Progenitor cell of endocrine pancreas (in vitro differentiated cells): ENCODE data around the gene MYL3. TPM values are rescaled to one million over a fixed set of nuclear protein-coding genes. Genes with fewer than 3 reads are reported as not detected.

Experiments used
- DNase-seq: peaks from one replicate; pipeline ENCODE4 v3.0.0; 2021; ENCODE audit warnings: low spot score; ENCODE audit not compliant: unreplicated experiment
- H3K27ac Mint-ChIP-seq: 2 replicates; pipeline ENCODE4 v1.8.0; 2021; ENCODE audit warnings: mild to moderate bottlenecking, moderate library complexity, mixed read lengths
- H3K27me3 Mint-ChIP-seq: 2 replicates; pipeline ENCODE4 v1.8.0; 2021; ENCODE audit warnings: mixed read lengths
- H3K36me3 Mint-ChIP-seq: 2 replicates; pipeline ENCODE4 v1.8.0; 2022; ENCODE audit warnings: mixed read lengths; ENCODE audit not compliant: insufficient read depth
- H3K4me1 Mint-ChIP-seq: 2 replicates; pipeline ENCODE4 v1.8.0; 2021; ENCODE audit warnings: low read depth, mixed read lengths
- H3K4me3 Mint-ChIP-seq: 2 replicates; pipeline ENCODE4 v1.8.0; 2021; ENCODE audit warnings: low read depth, mild to moderate bottlenecking, moderate library complexity, mixed read lengths
- H3K9me3 Mint-ChIP-seq: 2 replicates; pipeline ENCODE4 v1.8.0; 2021; ENCODE audit warnings: low read depth, mixed read lengths
- CTCF ChIP-seq: fragments of 200-600 bp; sonication (generic); IDR thresholded peaks from one replicate; pipeline ENCODE4 v1.5.0; 2021; ENCODE audit warnings: antibody characterized with exemption, mild to moderate bottlenecking; ENCODE audit not compliant: unreplicated experiment
- total RNA-seq: library from RNA; stranded (reverse); gene quantifications from 2 replicates; pipeline ENCODE4 v1.2.1, GENCODE V29; 2021

MYL3 gene
- total RNA-seq, 1 donor from 2014 or later = not detected

GRCh38 chr3:46860810-46861604 lies 2.2 kb downstream of the MYL3 start:
- no peaks in the 10 kb centered on the region for H3K9me3 Mint-ChIP-seq
- peaks cover 31% of the 10 kb centered on the region for H3K27me3 Mint-ChIP-seq
- H3K4me3 Mint-ChIP-seq = no peak overlapping the region
- DNase-seq = no peak
- no peak for TF ChIP-seq CTCF
- no peaks in the 10 kb centered on the region for H3K36me3 Mint-ChIP-seq
- H3K4me1 Mint-ChIP-seq = peaks cover 9% of the 10 kb centered on the region
- H3K27ac Mint-ChIP-seq = no peak overlapping the region

- Mint-ChIP-seq H3K27me3 (peaks cover 31% of the 10 kb centered on the region), H3K9me3 (no peaks in the 10 kb centered on the region), H3K36me3 (no peaks in the 10 kb centered on the region), H3K4me3 (no peak overlapping the region), H3K27ac (no peak overlapping the region), H3K4me1 (peaks cover 9% of the 10 kb centered on the region)
- peak; percentile 65 for TF ChIP-seq CTCF
- DNase-seq = no peak
Observed at GRCh38 chr3:46860017-46860809, 3.0 kb downstream of the MYL3 start.

GRCh38 chr3:46859001-46859710 lies 4.1 kb downstream of the MYL3 start:
- H3K36me3 Mint-ChIP-seq = no peaks in the 10 kb centered on the region
- DNase-seq = no peak
- TF ChIP-seq CTCF = no peak
- H3K4me3 Mint-ChIP-seq = no peak overlapping the region
- H3K9me3 Mint-ChIP-seq = no peaks in the 10 kb centered on the region
- H3K27me3 Mint-ChIP-seq = peaks cover 39% of the 10 kb centered on the region
- peaks cover 9% of the 10 kb centered on the region for H3K4me1 Mint-ChIP-seq
- no peak overlapping the region for H3K27ac Mint-ChIP-seq

DNA sequence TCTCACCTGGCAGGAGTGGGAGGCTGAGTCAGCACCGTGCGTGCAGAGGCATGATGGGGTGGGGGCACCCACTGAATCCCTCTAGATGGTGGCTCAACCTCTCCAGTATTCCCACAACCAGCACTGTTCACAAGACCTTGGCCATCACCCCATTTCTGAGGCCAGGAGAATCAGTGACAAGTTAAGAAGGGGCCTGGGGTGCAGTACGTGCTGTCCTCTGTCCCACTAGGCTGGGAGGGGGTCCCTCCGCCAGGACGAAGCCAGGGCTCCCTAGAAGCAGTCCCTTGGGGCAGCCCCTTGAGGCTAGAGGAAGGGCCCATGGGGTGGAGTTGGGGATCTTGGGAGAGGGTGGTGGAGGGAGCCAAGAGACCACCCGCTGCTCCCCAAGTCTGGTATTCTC lies 4.8 kb downstream of the MYL3 start:
- Mint-ChIP-seq H3K27me3 (peaks cover 35% of the 10 kb centered on the region), H3K9me3 (no peaks in the 10 kb centered on the region), H3K36me3 (no peaks in the 10 kb centered on the region), H3K4me3 (no peak overlapping the region), H3K4me1 (peaks cover 9% of the 10 kb centered on the region), H3K27ac (no peak overlapping the region)
- TF ChIP-seq CTCF = no peak
- no peak for DNase-seq
